ENCODE data around the gene CENPL.
"Not testable (repeated sequence)": the region's sequence is repeated elsewhere in the genome, so short reads cannot be mapped to it uniquely, and the experiment has no call there.

The CENPL gene, protein sequence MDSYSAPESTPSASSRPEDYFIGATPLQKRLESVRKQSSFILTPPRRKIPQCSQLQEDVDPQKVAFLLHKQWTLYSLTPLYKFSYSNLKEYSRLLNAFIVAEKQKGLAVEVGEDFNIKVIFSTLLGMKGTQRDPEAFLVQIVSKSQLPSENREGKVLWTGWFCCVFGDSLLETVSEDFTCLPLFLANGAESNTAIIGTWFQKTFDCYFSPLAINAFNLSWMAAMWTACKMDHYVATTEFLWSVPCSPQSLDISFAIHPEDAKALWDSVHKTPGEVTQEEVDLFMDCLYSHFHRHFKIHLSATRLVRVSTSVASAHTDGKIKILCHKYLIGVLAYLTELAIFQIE

DNA sequence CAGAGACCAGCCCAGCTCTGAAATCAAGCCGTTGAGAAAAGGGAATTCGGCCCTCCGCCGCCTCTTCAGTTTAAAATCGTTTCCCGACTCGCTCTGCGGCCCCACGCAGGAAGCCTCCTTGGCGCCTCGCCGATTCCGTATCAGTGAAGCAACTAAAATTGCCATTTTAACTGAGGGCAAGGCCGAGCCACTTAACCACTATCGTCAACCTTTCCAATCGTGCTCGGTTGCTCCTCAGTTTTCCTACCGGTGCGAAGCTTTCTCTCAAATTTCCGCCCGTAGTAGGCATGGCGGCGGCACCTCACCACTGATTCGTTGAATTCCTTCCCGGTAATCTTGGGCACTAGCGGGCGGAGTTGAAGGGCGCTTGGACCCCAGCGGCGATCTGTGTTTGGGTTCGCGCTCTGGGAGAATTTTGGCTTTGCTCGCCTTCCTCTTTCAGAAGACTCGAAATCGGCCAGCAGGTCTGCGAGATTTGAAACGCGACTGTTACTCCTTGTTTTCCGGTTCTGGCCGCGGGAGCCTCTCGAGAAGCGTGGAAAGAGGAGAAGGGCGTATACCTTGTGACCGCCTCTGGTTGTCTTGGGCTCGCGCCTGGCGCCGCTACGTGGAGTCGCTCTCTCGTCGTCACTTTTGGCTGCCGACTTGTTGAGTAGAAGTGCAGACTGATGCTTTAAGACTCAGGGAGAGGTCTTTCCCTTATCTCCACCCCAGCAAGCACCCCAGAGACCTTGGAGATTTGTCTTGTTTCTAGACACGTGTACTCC is at the start of gene CENPL, which contains the start of gene DARS2:
CENPL (minus strand) TSS at position 569 of the 767 bp plus-strand sequence. CDS start 13,584 bp downstream, outside the sequence.
DARS2 (plus strand) TSS at position 359 of the 767 bp plus-strand sequence. CDS start 557 bp downstream, outside the sequence.
- DNase-seq, result peak; percentile 94

DNA sequence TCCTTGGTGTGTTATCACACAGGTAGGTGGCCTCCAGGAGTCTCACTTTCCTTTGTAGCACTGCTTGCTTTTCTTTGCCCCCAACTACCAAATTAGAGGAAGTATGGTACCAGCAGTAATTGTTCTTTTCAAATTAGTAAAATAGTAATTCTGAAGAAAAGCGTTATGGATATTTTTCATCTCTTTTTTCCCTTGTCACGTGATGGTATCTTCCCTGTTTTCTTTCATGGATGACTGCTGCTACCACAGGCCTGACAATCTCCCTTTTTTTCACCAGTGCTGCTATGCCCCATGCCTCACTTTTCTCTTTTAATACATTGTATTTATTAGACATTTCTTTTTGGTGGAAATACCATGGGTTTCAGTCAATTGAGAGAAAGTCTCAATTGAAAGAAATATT is 46.8 kb upstream of the CENPL start:
- no peak for DNase-seq

DNA sequence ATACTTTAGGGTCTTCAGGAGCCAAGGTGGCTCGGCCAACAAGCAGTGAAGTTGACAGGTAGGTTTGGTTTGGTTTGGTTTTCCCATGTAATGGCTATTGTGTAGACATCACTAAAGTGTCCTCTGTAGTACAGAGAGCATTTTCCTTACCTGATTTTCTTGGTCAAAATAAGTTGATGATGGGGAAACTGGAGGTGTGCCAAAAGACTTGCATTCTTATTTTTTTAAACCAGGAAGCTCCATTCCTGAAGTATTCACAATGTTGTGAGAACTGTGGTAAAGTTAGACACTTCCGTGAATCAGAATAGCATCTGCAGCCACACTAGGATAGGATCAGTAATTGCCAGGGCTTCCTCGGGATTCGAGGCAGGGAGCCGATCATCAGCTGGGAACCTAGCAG is 46.4 kb upstream of the CENPL start:
- DNase-seq, result no peak

DNA sequence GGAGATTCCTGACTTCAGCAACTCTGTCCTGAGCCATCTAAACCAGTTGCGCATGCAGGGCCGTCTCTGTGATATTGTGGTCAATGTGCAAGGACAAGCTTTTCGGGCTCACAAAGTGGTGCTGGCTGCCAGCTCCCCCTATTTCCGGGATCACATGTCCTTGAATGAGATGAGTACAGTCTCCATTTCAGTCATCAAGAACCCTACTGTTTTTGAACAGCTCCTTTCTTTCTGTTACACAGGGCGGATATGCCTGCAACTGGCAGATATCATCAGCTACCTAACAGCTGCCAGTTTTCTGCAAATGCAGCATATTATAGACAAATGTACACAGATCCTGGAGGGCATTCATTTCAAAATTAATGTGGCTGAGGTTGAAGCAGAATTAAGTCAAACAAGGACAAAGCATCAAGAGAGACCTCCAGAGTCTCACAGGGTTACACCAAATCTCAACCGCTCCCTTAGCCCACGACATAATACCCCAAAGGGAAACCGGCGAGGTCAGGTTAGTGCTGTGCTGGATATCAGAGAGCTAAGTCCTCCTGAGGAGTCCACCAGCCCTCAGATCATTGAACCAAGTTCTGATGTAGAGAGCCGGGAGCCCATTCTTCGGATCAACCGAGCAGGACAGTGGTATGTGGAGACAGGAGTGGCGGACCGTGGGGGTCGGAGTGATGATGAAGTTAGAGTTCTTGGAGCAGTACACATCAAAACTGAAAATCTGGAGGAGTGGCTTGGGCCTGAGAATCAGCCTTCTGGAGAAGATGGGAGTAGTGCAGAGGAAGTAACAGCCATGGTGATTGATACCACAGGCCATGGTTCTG is 45.8 kb upstream of the CENPL start:
- DNase-seq, result no peak

DNA sequence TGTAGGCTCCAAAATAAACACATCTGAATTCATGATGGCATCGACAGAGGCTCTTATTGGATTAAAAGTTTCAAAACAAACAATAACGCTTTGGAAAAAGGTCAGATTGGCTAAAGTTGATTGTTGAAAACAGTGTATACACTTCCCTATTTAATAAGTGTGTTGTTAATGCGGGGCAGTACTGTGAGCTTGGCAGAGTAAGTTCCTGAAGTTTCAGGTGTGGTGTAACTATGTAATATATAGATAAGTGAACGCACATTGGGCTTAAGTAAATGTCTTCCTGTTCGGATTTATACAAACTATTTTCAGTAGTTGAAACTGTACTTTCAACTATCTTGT is 44.3 kb upstream of the CENPL start:
- DNase-seq, result no peak

DNA sequence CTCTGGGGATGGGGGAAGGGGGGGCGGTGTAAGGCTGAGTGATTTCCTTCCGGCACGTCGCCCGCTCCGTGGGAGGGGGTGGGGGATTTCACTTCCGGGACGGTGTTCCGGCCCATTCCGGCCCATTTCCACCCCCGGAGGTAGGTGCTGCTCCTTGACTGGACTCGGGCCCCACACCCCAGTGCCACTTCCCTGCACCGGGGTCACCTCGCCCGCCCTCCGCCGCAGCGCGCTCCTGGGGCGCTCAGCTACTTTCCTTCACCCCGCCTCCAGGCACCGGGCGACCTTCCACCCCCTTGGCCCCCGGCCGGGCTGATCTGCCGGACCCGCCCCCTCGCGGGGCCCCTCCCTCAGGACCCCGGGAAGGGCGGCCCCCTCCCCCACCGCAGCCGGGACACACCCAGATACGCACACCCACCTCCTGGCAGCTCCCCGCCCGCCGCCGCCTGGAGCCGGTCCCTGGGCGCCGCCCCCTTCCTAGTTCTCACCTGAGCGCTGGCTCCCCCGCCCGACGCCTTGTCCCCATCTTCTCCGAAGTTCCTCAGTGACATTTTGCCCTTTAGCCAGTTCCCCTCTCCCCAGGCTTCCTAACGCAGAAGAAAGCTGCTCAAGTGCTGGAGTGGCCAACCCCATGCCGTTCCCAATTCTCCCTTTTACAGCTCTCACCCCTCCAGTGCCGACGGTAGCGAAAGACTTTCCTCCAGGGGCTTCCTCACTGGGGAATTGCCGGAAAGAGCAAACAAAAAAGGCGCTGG is 43.8 kb upstream of the CENPL start, which contains the start of gene ZBTB37:
ZBTB37 (plus strand) TSS at position 115 of the 755 bp plus-strand sequence. CDS start 1,846 bp downstream, outside the sequence.
- peak; percentile 97 for DNase-seq

DNA sequence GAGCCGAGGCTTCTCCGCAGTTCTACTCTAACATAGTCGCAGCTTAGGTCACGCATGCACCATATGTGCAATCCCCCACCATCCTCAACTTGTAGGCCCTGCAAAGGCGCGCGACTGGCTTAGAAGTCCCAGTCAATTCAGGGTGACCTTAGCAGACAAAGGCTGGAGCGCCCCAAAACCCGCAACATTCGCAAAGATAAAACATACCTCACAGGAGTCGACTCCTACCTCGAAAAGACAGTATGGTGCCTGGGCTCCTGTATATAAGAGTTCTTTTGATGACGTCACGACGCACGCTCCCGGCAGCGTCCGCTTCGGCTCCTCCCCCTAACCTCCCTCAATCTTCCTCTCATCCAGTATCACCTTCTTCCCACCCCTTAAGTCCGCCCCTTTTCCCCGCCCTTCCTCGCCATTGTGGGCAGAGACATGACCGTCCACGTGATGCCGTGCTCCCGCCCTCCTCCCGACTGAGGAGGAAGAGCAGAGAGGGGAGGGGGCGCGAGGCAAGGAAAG is 43.1 kb upstream of the CENPL start, which contains the start of gene GAS5:
GAS5 (minus strand) TSS at position 237 of the 513 bp plus-strand sequence.
- DNase-seq, result peak; percentile 99

DNA sequence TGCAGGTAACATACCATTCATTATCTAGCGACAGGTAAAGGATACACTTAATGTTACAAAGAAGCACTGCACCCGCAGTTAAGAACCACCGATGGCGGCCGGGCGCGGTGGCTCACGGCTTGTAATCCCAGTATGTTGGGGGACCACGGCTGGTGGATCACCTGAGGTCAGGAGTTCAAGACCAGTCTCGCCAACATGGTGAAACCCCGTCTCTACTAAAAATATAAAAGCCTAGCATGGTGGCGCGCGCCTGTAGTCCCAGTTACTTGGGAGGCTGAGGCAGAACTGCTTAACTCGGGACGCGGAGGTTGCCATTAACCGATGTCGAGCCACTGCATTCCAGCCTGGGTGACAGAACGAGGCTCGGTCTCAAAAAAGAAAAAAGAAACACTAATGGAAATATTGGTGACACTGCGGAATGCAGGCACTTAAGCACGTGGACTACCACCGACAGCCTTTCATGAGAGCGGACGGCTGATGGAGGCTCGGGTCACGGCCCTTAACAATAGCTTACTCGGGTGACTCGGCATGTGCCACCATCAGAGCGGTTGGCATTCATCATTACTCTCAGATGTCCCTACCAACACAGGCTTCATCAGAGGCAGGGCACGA is 42.6 kb upstream of the CENPL start:
- no peak for DNase-seq

DNA sequence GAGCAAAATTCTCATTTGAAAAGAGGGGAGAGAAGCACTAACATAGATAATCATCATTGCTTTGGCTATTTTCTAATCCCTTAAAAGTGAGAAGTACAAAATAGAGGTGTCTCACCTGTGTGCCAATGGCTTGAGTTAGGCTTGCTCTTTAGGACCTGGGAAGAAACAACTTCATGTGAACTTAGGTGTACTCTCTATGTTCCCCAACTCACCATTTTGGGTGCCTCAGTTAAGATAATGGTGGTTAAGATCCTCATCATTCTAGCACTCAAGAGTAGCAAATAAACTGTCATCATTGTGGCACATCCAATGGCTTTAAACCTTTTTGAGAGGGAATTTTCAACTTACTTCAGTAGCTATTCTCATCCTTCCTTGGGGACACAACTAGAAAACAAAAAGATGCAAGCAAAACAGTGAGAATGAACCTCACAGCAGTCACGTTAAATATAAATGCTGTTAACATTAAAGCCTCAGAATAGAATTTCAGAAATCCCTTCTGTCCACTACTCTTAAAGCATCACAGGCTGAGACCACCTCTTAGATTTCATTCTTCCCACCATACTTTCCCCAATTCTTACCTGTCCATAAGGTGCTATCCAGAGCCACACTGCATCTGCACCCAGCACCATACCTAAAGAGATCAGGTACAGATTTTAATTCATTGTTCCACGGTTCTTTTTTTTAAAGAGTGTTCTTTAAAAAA is 41.9 kb upstream of the CENPL start:
- no peak for DNase-seq

DNA sequence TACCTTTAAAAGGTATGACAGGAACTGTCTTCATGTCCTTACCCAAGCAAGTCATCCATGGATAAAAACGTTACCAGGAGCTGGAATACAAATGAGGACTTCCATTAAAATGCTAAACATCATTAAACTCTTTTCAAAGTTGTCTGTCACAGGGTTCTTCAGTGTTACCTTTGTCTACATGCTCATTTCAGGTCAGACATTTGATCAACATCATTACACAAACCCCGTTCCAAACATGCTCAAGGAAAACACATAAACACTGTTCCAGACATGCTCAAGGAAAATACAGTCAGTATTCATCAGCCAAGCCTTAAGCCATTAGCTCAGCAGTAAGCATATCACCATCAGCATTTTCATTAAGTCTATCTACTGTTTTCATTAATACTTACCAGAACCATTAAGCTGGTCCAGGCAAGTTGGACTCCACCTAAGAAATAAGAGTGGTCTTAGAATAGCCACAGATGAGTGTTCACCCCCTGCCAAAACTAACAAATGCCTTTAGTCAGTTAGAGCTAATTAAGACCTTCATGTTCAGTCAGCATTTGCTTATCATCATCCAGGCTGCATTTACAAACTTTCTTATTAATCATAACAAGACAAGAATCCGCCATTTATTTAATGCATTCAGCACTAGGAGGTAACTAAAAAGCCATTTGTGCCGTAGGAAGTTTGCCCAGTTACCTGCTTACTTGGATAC is 40.9 kb upstream of the CENPL start:
- DNase-seq, result no peak

DNA sequence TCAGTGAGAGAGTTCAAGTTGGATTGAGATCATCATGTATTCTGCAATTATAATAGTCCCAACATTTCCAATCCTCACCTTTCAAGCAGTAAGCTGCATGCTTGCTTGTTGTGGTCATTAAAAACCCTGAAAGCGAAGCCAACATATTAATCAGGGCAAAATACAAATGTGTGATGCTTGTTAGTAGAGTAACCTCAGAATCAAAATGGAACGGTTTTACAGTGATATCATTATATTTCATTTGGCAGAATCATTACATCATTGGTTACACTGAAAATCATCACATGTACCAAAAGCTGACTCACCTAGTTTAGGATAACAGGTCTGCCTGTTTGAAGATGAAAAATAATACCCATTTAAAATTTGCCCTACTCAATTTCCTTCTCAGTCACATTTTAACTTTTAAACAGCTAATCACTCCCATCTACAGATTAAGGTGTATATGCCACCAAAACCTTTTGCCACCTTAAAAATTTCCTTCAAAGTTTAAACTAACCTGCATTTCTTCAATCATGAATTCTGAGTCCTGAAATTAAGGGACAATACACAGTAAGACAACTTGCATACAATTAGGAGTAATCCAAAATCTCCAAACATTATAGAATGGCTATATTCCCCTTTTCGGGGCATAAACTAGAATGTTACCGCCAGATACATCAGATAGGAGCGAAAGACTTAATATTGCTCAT is 39.6 kb upstream of the CENPL start:
- no peak for DNase-seq

DNA sequence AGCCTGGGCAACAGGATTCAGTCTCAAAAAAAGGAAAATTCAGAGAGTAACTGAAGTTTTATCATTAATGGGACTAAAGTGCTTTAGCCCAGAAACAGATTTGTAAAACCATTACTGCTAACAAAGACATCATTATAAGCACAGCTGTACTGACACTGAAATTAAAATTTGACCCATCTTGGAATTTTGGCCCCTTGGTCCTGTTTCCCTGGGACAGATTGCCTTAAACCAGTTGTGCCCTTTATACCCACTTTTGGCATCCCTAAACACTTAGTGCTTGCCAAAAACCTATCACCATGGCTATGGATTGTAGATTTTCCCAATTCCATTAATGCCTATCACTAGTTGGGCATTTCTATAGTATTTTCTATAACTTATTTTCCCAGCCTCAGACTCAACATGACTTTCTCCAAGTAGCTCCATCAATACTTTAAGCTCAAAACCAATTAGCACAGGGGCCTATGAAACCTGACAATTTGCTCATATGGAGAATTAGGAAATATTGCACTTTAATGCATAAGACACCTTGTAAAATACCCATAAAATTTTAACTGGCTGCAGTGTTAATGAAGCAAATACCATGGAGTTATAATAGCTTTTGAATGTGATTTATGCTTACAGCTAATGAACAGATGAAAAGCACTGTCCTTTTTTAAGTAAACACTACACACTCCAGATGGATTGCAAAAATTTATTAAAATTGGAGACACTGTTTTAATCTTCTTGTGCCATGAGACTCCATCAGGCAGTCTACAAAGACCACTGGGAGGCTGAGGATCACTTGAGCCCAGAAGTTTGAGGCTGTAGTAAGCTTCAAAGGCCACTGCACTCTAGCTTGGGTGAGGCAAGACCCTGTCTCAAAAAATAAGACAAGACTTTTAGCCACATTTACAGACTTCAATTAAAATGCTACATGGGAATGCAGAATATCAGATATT is 38.8 kb upstream of the CENPL start:
- DNase-seq, result no peak

DNA sequence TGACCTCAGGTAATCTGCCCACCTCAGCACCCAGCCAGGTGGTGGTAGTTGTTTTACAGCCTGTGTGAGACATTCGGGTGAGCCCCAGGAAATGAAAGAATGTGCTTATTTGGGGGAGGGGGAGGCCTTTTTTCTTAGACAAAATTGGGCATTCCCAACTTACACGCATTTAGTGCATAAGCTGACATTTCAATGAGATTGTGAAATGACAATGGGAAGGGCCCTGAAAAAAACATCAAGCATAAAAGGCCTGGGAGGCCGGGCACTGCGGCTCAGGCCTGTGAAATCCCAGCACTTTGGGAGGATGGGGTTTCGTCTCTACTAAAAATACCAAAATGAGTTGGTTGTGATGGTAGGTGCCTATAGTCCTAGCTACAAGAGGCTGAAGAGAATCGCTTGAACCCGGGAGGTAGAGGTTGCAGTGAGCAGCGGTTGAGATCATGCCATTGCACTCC is 38.1 kb upstream of the CENPL start:
- no peak for DNase-seq

DNA sequence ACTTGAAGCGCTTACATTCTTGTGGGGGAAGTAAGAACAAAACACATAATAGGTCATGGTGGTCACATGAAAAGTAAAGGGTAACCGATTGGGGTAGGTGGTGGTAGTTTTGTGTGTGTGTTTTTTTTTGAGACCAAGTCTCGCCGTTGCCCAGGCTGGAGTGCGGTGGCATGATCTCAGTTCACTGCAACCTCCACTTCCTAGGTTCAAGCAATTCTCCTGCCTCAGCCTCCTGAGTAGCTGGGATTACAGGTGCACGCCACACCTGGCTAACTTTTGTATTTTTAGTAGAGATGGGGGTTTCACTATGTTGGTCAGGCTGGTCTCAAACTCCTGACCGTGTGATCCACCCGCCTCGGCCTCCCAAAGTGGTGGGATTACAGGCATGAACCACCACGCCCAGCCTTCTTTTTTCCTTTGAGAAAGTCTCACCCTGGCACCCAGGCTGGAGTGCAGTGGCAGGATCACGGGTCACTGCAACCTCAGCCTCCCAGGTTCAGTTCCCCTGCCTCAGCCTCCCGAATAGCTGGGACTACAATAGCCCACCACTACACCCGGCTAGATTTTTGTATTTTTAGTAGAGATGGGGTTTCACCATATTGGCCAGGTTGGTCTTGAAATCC is 37.6 kb upstream of the CENPL start:
- DNase-seq, result peak; percentile 83

DNA sequence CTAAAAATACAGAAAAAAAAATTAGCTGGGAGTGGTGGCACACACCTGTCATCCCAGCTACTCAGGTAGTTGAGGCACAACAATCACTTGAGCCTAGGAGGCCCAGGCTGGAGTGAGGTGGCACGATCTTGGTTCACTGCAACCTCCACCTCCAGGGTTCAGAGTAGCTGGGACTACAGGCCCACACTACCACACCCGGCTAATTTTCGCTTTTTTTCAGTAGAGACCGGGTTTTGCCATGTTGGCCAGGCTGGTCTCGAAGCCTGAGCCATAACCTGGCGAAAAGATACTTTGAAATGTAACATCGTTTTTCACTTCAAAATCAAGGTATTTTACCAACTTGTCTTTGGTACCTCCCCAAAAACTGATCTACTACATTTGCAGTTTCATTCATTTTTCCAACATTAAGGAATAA is 37.1 kb upstream of the CENPL start:
- peak; percentile 83 for DNase-seq

DNA sequence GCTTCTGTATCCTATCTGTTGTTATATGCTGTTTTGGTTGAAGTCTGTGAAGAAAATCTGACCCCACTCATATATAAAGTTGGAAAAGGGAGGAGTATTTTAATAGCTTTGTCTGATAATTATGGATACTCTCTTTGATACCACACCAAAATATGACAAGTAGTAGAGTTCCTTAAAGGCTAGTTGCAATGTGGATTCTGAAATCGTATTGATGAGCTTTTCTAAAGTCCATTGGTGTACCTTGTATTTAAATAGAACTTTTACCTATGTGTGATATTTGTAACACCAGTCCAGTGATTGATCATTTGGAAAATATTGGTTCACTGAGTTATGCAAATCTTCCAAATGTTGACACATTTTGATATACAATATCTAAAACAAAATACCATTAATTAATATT is 35.4 kb upstream of the CENPL start:
- no peak for DNase-seq

DNA sequence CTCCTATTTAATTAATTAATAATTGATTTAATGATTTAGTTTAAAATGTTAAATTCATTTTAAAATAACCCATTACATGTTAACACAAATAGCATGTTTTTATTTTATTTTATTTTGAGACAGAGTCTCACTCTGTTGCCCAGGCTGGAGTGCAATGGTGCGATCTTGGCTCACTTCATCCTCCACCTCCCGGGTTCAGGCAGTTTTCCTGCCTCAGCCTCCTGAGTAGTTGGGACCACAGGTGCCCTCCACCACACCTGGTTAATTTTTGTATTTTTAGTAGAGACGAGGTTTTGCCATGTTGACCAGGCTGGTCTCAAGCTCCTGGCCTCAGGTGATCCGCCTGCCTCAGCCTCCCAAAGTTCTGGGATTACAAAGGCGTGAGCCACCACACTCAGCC is 34.9 kb upstream of the CENPL start:
- DNase-seq, result not testable (repeated sequence)

DNA sequence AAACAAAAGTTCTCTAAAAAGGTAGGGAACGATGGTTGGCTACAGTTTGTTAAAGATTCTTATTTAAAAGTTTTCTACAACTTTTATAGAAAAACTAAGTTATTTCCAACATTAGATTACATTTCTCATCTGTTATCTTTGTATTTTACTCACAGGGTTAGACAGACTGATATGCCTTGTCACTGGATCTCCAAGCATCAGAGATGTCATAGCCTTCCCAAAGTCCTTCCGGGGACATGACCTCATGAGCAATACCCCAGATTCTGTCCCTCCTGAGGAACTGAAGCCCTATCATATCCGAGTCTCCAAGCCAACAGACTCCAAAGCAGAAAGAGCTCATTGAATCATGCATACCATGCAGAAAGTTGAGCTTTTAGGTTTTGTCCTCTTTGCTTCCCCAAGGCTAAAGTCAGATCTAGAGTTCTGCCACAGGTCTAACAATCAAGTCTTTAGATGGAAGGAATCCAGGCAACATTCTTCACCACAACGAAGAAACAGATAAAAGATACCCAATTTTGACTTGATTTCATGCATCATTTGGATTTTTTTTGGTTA is 32.8 kb upstream of the CENPL start:
- no peak for DNase-seq
